Right lobe of liver (tissue), 6 donors: ENCODE data around the gene HNRNPA1L2. TPM values are rescaled to one million over a fixed set of nuclear protein-coding genes. Genes with fewer than 3 reads are reported as not detected.
"Not testable (repeated sequence)": the region's sequence is repeated elsewhere in the genome, so short reads cannot be mapped to it uniquely, and the experiment has no call there.

Experiments used
- ATAC-seq, 4 donors: fragments of 200-7000 bp; cut with Tn5 transposase; one replicate each; pipeline ENCODE4 v1.9.1; 2020; ENCODE audit warnings: mild to moderate bottlenecking in 4 of 4, moderate library complexity in 4 of 4
- DNase-seq, 3 donors: peaks; one replicate each; pipeline ENCODE4 v3.0.0-alpha.2; 2020
- H3K27ac ChIP-seq, 3 donors: fragments of 200-600 bp; one replicate each; pipeline ENCODE4 v1.8.0; 2022
- H3K27me3 ChIP-seq, 2 donors: fragments of 200-600 bp; one replicate each; pipeline ENCODE4 v1.8.0; 2022
- H3K36me3 ChIP-seq, 4 donors: fragments of 200-600 bp; sonication (generic) in 1 of 4; one replicate each; pipeline versions ENCODE4 v1.5.1 to v1.8.0; 2017 to 2022; ENCODE audit warnings: control low read depth in 1 of 4
- H3K4me1 ChIP-seq, 4 donors: fragments of 200-600 bp; sonication (generic) in 1 of 4; one replicate each; pipeline versions ENCODE4 v1.5.1 to v1.8.0; 2017 to 2022; ENCODE audit warnings: control low read depth in 1 of 4
- H3K4me3 ChIP-seq, 3 donors: fragments of 200-600 bp; one replicate each; pipeline ENCODE4 v1.8.0; 2022
- H3K9me3 ChIP-seq, 4 donors: fragments of 200-600 bp; sonication (generic) in 1 of 4; one replicate each; pipeline versions ENCODE4 v1.5.1 to v1.8.0; 2017 to 2022; ENCODE audit warnings: control low read depth in 1 of 4
- POLR2A ChIP-seq: fragments of 450-650 bp; IDR thresholded peaks from one replicate; pipeline ENCODE4 v1.6.1; 2017; ENCODE audit warnings: antibody characterized with exemption, mild to moderate bottlenecking
- WGBS: methylation state at CpG from one replicate; pipeline ENCODE4 v1.1.6; 2018; ENCODE audit warnings: low coverage, low lambda C conversion rate; ENCODE audit not compliant: insufficient coverage; ENCODE audit errors: missing lambda C conversion rate; 5-methylcytosine and 5-hydroxymethylcytosine counted together
- intact Hi-C, 2 donors: fragments of 100-400 bp; cut with DNase I; formaldehyde crosslinking; loops; one replicate each; pipeline versions ENCODE4 v1.11.2 to v1.14.1; 2022
- total RNA-seq, 6 experiments: library from RNA; depleted of rRNA in 2 of 6; stranded (reverse); fragments of >200 nt in 2 of 6; fragmentation: NEBNext Ultra II Directional in 3 of 6; extraction: Animal tissue kit (Norgen Biotek cat#: 25700) in 3 of 6; gene quantifications; one replicate each; pipeline versions ENCODE4 v1.1.0 to v1.2.4, GENCODE V29; 2016 to 2023
- TF ChIP-seq, protein P1 (sequence below), 4 donors: fragments of 200-600 bp in 3 of 4; fragments of 450-650 bp in 1 of 4; IDR thresholded peaks; one replicate each; pipeline versions ENCODE4 v1.5.1 to v1.8.0; 2016 to 2022; ENCODE audit warnings: antibody characterized with exemption in 4 of 4, mild to moderate bottlenecking in 2 of 4
- donor health status: DM: no; HTN: yes; CAD: no.
- donor health status: DM: no; HTN: no; CAD: no.
- donor health status: DM: no; HTN: no; CAD: no.
- donor health status: DM: no; HTN: yes; CAD: no.
- donor health status: DM: no; HTN: yes; CAD: no.

The HNRNPA1L2 gene
- total RNA-seq, 6 experiments from 2014 or later: 0.31 to 1.9 (median 1.2) TPM

DNA sequence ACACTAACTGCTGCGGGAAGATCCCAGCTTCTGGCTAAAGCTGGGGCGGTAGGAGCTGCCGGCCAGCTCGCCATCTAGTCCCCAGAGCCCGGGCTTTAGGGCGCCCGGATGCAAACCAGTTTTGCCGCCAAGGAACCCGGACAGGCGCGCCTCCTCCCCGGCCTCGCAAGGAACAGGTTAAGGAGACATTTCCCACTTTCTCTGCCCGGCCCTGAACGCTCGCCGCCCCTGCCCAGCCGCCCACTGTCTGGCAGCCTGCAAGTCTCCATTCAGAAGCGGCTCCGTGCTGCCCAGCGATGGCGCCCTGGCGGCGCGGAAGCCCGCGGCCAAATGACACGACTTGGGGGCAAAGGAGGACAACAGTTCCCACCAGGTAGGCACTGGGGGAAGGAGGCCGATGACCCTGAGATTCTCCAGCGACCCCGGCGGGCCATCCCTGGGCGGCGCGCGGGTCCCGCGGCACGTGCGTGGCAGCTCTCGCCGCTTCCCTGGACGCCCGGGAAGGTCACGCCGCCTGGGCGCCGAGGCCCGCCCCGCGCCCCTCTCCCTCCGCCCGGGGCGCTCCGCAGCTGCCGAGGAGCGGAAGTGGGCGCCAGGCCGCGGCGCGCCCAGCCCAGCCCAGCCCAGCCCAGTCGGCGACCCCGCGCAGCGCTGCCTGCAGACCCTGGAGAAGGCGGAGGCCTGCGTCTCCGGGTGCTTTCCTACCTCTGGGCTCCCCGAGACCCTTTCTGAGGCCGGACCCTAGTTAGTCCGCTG lies 42.2 kb upstream of the HNRNPA1L2 start:
- peaks cover 0 to 12% (median 0%) of the 10 kb centered on the region in 4 donors for H3K4me1 ChIP-seq
- ATAC-seq: peak; percentile 14 to 58 (median 44)
- H3K27ac ChIP-seq: peak overlapping the region; percentile 24 to 34 (median 26)
- peak overlapping the region; percentile 25 to 50 (median 46) for H3K4me3 ChIP-seq
- H3K36me3 ChIP-seq: no peaks in the 10 kb centered on the region
- peak in 1 of 3 donors; percentile 25 for DNase-seq
- no peaks in the 10 kb centered on the region for H3K9me3 ChIP-seq
- 0% methylated on average over 3 of the region's 73 CpGs for WGBS
- TF ChIP-seq, protein P1, sequence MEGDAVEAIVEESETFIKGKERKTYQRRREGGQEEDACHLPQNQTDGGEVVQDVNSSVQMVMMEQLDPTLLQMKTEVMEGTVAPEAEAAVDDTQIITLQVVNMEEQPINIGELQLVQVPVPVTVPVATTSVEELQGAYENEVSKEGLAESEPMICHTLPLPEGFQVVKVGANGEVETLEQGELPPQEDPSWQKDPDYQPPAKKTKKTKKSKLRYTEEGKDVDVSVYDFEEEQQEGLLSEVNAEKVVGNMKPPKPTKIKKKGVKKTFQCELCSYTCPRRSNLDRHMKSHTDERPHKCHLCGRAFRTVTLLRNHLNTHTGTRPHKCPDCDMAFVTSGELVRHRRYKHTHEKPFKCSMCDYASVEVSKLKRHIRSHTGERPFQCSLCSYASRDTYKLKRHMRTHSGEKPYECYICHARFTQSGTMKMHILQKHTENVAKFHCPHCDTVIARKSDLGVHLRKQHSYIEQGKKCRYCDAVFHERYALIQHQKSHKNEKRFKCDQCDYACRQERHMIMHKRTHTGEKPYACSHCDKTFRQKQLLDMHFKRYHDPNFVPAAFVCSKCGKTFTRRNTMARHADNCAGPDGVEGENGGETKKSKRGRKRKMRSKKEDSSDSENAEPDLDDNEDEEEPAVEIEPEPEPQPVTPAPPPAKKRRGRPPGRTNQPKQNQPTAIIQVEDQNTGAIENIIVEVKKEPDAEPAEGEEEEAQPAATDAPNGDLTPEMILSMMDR (IDR thresholded peaks at IDR 0.05): no peak
- TF ChIP-seq POLR2A: no peak
- intact Hi-C loops: no loop called here
- no peaks in the 10 kb centered on the region for H3K27me3 ChIP-seq

- peak overlapping the region in 1 of 3 donors; percentile 24 for H3K27ac ChIP-seq
- no peak for DNase-seq
- intact Hi-C loops: no loop called here
These were observed 41.6 kb upstream of the HNRNPA1L2 start for GRCh38 chr13:52600666-52601065.

GRCh38 chr13:52603316-52603715 lies 38.9 kb upstream of the HNRNPA1L2 start:
- intact Hi-C loops, H3K9me3 ChIP-seq, H3K27me3 ChIP-seq, H3K27ac ChIP-seq, DNase-seq, H3K4me3 ChIP-seq, H3K36me3 ChIP-seq: not testable (repeated sequence)
- peak; percentile 60 to 87 (median 72) for ATAC-seq
- peaks cover 0 to 12% (median 0%) of the 10 kb centered on the region in 4 donors for H3K4me1 ChIP-seq
- WGBS: 28% methylated on average over 3 of the region's 4 CpGs

More at GRCh38 chr13:52600666-52601065, 41.6 kb upstream of the HNRNPA1L2 start:
- no peak for ATAC-seq
- Histone ChIP-seq H3K36me3 (no peaks in the 10 kb centered on the region), H3K27me3 (no peaks in the 10 kb centered on the region), H3K4me1 (peaks cover 0 to 12% (median 0%) of the 10 kb centered on the region in 4 donors), H3K4me3 (no peak overlapping the region), H3K9me3 (no peaks in the 10 kb centered on the region)
- TF ChIP-seq POLR2A: no peak
- TF ChIP-seq, protein P1 (IDR thresholded peaks at IDR 0.05): no peak
- WGBS: 49% methylated on average over 3 of the region's 3 CpGs

DNA sequence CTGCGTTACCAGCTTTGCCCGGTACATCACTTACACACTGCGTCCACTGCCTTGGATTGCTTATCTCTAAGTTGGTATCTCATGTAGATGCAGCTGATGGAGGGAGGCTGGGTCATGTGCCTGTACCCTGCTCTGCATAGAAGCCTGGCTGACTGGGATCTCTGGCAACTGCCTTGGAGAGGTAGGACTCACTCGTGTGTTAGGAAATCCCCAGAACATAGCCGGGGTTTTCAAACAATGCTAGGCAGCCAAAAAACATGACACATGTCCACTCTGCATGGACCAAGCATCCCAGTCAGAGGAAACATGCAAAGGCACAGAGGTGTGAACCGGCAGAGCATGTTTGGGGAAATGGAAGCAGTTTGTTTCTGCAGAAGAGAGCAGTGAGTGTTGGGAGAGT lies 36.1 kb upstream of the HNRNPA1L2 start:
- H3K27me3 ChIP-seq, H3K36me3 ChIP-seq, ATAC-seq, H3K27ac ChIP-seq, H3K4me3 ChIP-seq, H3K9me3 ChIP-seq, intact Hi-C loops, DNase-seq, H3K4me1 ChIP-seq: not testable (repeated sequence)
- WGBS: 29% methylated on average over 2 of the region's 6 CpGs

- H3K36me3 ChIP-seq, H3K27me3 ChIP-seq, H3K9me3 ChIP-seq, intact Hi-C loops, ATAC-seq, H3K4me3 ChIP-seq, H3K4me1 ChIP-seq, DNase-seq, H3K27ac ChIP-seq: not testable (repeated sequence)
- WGBS: 16% methylated on average over 1 of the region's 1 CpG
These were observed 35.4 kb upstream of the HNRNPA1L2 start for GRCh38 chr13:52606795-52607194.

DNA sequence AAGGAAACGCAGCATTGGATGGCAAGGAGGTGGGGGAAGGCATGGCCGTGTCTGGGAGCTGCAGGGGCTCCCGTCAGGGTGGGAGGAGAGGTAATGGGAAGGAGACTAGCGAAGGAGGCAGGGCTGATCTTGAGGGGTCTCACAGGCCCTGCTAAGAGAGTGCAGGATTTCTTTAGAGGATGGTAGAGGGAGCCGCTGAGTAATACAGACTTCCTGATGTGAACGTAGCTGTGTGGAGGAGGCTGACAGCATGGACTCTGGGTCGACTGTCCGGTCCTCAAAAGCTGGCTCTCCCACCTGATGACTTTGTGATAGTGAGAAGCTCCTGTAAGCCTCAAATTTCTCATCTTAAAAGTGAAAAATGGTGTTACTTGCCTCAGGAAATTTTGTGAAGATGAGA lies 34.0 kb upstream of the HNRNPA1L2 start:
- H3K27ac ChIP-seq, ATAC-seq, H3K4me3 ChIP-seq, H3K36me3 ChIP-seq, H3K27me3 ChIP-seq, DNase-seq, intact Hi-C loops, H3K9me3 ChIP-seq, H3K4me1 ChIP-seq: not testable (repeated sequence)
- WGBS: 32% methylated on average over 6 of the region's 8 CpGs
